Large intestine (tissue), 3 donors: ENCODE results near the gene SLC5A10. TPM values are rescaled to one million over a fixed set of nuclear protein-coding genes. Genes with fewer than 3 reads are reported as not detected.

Experiments
- DNase-seq, 2 donors: peaks; one replicate each; pipeline versions ENCODE4 v3.0.0 to v3.0.0-alpha.2; 2013
- H3K27ac ChIP-seq: one replicate; pipeline ENCODE4 v1.5.1; 2013; ENCODE audit warnings: low read length
- H3K27me3 ChIP-seq: 2 replicates; pipeline ENCODE4 v1.6.1; 2013; ENCODE audit warnings: low read length; ENCODE audit not compliant: control insufficient read depth, insufficient read depth
- H3K36me3 ChIP-seq: 2 replicates; pipeline ENCODE4 v1.6.1; 2013; ENCODE audit warnings: low read length; ENCODE audit not compliant: control insufficient read depth, insufficient read depth
- H3K4me1 ChIP-seq: one replicate; pipeline ENCODE4 v1.6.1; 2013; ENCODE audit warnings: low read length; ENCODE audit not compliant: control insufficient read depth, insufficient read depth
- H3K4me3 ChIP-seq: one replicate; pipeline ENCODE4 v1.5.1; 2013; ENCODE audit warnings: low read length
- H3K9me3 ChIP-seq: one replicate; pipeline ENCODE4 v1.6.1; 2013; ENCODE audit warnings: mild to moderate bottlenecking, low read depth, low read length, moderate library complexity; ENCODE audit not compliant: control insufficient read depth
- WGBS: methylation state at CpG from one replicate; pipeline ENCODE4 v1.1.5; 2013; ENCODE audit warnings: low lambda C conversion rate; ENCODE audit not compliant: insufficient coverage; 5-methylcytosine and 5-hydroxymethylcytosine counted together
- polyA plus RNA-seq: library from polyadenylated mRNA; unstranded; fragments of 120-200 nt; gene quantifications from one replicate; pipeline ENCODE4 v1.2.1, GENCODE V29; 2013

Gene SLC5A10
- polyA plus RNA-seq, 1 donor, result 0.30 TPM

DNA sequence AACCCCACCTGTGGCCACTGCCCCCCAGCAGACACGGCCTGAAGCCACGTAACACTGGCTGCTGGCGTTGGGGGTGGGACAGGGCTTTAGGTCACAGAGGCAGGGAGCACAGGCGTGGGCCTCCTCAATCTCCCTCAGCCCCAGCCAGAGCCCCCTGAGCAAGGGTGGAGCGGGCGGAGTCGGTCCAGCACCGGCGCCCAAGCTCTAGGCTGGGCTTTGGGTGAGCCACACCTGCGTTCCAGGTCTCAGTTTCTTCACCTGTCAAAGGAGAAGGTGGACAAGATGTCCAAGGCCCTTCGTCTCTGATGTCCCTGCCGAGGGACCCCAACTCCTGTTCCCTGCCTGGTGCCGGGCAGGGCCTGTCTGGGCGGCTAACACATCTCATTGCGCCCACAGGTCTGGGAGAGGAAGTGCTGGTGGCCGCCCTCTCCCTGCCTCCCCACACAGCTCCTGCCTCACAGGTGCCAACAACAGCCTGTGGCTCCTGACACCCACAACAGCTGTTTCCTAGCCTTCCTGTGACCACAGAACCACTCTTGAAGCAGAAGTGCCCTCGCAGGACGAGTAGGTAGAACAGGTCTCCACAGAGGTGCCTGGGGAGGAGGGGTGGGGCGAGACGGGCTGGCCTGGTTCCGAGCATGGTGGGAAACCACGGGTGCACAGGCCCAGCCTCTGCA lies 40.6 kb downstream of the SLC5A10 start:
- Histone ChIP-seq H3K4me3 (no peak overlapping the region), H3K27me3 (no peaks in the 10 kb centered on the region), H3K9me3 (peaks cover 9% of the 10 kb centered on the region), H3K27ac (no peak overlapping the region), H3K4me1 (peaks cover 41% of the 10 kb centered on the region), H3K36me3 (peaks cover 47% of the 10 kb centered on the region)
- WGBS, result no CpG with 5 or more reads among the region's 22 CpGs
- no peak for DNase-seq

DNA sequence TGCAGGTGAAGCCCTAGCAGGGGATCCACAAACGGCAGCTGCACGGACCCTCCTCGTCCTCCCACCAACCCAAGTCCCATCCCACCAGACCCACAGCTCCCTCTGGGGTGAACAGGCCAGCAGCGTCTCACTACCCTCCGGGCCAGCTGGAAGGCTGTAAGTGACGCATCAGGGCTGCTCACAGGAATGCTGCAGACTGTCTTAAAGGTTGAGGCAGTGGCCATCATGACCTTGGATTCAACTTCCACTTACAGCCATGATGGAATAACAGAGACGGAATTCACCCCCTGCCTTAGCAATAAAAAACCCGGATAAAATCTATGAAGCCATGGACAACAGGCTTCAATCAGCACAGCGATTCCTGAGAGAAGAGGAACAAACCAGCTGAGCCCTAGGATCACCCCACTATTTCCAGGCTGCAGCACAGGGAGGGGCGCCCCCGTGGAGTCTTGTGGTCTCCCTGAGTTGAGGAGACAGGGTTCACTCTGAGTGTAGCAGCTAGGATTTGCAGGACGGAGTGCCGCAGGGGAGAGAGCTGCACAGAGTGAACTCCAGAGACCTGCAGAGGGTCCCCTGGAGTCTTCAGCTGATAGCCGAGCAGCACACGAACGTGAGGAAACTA lies 42.1 kb downstream of the SLC5A10 start:
- H3K27ac ChIP-seq, result peak overlapping the region; percentile 75
- peaks cover 4% of the 10 kb centered on the region for H3K9me3 ChIP-seq
- H3K36me3 ChIP-seq, result peaks cover 39% of the 10 kb centered on the region
- peaks cover 35% of the 10 kb centered on the region for H3K4me1 ChIP-seq
- DNase-seq, result peak; percentile 76 to 80
- no peaks in the 10 kb centered on the region for H3K27me3 ChIP-seq
- no peak overlapping the region for H3K4me3 ChIP-seq
- no CpG with 5 or more reads among the region's 16 CpGs for WGBS

DNA sequence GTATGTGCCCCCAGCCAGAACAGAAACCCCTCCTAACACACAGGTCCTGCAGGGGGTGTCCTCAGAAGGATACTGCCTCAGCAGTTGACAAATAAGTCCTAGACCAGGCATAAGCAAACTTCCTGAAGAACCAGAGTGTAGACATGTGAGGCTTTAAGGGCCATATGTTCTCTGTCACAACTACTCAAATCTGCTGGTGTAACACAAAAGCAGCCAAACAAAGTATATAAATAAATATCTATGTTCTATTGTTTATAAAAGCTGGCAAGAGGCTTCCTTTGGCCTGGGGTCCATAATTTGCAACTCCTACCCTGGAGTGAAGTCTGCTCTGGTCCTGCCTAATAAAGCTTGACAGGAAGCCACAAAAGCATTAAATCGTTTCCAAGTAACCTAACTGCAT lies 42.7 kb downstream of the SLC5A10 start:
- H3K36me3 ChIP-seq, result peaks cover 39% of the 10 kb centered on the region
- no CpG with 5 or more reads among the region's 1 CpG for WGBS
- no peak for DNase-seq
- H3K27me3 ChIP-seq, result no peaks in the 10 kb centered on the region
- H3K9me3 ChIP-seq, result peaks cover 4% of the 10 kb centered on the region
- no peak overlapping the region for H3K4me3 ChIP-seq
- peak overlapping the region; percentile 75 for H3K27ac ChIP-seq
- H3K4me1 ChIP-seq, result peaks cover 35% of the 10 kb centered on the region

DNA sequence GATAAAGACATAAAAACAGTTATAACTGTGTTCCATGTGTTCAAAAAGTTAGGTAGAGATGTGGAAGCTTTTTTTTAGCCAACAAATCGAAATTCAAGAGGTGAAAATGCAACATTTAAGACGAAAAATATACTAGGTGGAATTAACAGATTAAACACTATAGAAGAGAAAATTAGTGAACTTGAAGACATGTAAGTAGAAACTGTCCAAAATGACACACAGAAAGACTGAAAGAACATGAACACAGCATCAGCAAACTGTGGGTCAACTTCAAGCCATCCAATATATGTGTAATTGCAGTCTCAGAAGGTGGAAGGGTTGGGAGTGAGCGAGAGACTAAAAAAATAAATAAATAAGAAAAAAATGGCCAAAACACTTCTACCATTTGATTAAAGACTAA lies 43.3 kb downstream of the SLC5A10 start:
- peaks cover 35% of the 10 kb centered on the region for H3K4me1 ChIP-seq
- WGBS, result 87% methylated on average over 2 of the region's 3 CpGs
- H3K27ac ChIP-seq, result no peak overlapping the region
- no peak overlapping the region for H3K4me3 ChIP-seq
- DNase-seq, result no peak
- H3K27me3 ChIP-seq, result no peaks in the 10 kb centered on the region
- H3K36me3 ChIP-seq, result peaks cover 41% of the 10 kb centered on the region
- peaks cover 4% of the 10 kb centered on the region for H3K9me3 ChIP-seq

DNA sequence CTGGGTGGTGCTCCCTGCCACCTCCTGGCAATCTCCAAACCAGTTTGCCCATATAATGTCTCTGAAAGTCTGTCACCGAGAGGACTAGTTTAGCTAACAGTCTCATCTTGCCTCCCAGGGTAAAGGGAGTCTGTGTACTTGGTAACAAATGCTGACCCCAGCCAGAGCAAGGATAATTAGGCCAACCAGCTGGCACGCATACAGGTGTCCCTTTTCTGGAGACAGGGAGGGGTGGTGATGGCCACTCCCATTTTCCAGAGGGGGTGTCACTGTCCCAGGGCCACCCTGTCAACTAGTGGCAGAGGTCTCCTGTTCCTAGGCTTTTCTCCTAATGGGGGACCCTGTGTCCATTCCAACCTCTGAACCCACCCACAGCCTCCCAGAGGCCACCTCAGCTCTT lies 44.5 kb downstream of the SLC5A10 start:
- Histone ChIP-seq H3K9me3 (peaks cover 4% of the 10 kb centered on the region), H3K27me3 (no peaks in the 10 kb centered on the region), H3K4me1 (peaks cover 46% of the 10 kb centered on the region), H3K36me3 (peaks cover 42% of the 10 kb centered on the region), H3K27ac (peak overlapping the region; percentile 22), H3K4me3 (no peak overlapping the region)
- WGBS, result no CpG with 5 or more reads among the region's 2 CpGs
- no peak for DNase-seq

DNA sequence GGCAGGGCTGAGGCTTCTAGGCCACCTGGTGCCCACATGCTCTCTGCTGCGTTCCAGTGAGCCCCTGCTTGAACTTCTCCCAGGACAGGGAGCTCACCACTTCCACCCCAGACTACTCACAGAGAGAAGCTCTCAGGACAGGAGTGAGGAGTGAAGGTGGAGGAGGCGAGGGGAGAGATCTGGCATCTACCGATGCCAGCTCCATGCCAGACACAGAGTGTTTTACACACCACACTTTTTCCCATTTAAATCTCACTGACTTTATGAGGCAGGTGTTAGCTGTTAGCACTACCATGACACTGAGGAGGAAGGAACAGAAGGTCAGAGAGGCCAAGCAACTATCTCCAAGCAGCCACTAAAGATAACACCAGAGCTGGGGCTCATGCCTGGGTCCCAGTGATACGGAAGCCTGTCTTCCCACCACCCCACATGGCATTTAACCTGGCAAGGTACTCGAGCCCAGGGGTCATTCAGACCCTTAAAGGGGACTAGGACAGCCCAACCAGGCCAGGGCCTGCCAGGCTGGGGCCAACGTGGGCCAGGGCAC lies 45.8 kb downstream of the SLC5A10 start:
- peak overlapping the region; percentile 22 for H3K27ac ChIP-seq
- H3K36me3 ChIP-seq, result peaks cover 48% of the 10 kb centered on the region
- DNase-seq, result no peak
- H3K4me3 ChIP-seq, result no peak overlapping the region
- H3K9me3 ChIP-seq, result peaks cover 4% of the 10 kb centered on the region
- no peaks in the 10 kb centered on the region for H3K27me3 ChIP-seq
- peaks cover 50% of the 10 kb centered on the region for H3K4me1 ChIP-seq
- WGBS, result no CpG with 5 or more reads among the region's 6 CpGs

DNA sequence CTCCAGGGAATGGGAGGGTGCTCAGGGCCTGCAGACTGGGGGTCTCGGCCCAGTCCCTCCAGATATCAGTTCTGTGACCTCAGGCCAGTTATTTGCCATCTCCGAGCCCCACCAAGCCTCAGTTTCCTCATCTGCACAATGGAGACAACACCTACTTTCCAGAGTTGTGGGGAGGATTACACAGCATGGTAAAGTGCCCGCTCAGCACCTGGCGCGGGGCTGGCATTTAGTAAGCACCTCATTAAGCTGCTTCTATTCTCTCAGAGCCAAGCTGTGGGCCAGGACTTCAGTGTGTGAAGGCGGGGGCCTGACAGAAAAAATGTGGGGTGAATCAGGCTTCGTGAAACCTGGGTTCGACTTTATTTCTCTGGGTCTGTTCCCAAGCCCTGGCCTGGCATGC lies 47.4 kb downstream of the SLC5A10 start:
- Histone ChIP-seq H3K27ac (peak overlapping the region; percentile 93), H3K36me3 (peaks cover 36% of the 10 kb centered on the region)
- no peak for DNase-seq

DNA sequence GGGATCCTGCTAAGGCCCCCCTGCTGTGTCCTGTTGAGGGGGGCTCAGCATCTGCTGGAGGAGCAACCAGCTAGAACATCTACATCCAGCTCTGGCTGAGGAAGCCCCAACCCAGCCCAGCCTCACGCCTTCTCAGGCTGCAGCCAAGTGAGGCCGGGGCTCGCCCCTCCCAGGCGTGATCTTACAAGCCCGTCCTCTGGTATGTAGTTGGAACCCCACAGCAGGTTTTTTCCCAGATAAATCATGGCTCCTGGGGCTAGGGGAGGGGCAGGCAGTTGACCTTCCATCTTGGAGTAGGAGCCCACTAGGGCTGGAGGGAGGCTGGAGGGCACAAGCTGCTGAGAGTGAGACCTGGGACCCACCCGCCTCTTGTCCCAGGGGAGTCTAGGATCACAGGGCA lies 47.9 kb downstream of the SLC5A10 start:
- peaks cover 4% of the 10 kb centered on the region for H3K9me3 ChIP-seq
- DNase-seq, result no peak
- peak overlapping the region; percentile 93 for H3K27ac ChIP-seq
- peaks cover 36% of the 10 kb centered on the region for H3K36me3 ChIP-seq
- peaks cover 37% of the 10 kb centered on the region for H3K4me1 ChIP-seq
- H3K4me3 ChIP-seq, result peak overlapping the region; percentile 25
- WGBS, result no CpG with 5 or more reads among the region's 6 CpGs
- H3K27me3 ChIP-seq, result no peaks in the 10 kb centered on the region

More for the DNA sequence above, 47.4 kb downstream of the SLC5A10 start:
- Histone ChIP-seq H3K9me3 (peaks cover 4% of the 10 kb centered on the region), H3K27me3 (no peaks in the 10 kb centered on the region), H3K4me3 (no peak overlapping the region), H3K4me1 (peaks cover 36% of the 10 kb centered on the region)
- WGBS, result no CpG with 5 or more reads among the region's 8 CpGs

DNA sequence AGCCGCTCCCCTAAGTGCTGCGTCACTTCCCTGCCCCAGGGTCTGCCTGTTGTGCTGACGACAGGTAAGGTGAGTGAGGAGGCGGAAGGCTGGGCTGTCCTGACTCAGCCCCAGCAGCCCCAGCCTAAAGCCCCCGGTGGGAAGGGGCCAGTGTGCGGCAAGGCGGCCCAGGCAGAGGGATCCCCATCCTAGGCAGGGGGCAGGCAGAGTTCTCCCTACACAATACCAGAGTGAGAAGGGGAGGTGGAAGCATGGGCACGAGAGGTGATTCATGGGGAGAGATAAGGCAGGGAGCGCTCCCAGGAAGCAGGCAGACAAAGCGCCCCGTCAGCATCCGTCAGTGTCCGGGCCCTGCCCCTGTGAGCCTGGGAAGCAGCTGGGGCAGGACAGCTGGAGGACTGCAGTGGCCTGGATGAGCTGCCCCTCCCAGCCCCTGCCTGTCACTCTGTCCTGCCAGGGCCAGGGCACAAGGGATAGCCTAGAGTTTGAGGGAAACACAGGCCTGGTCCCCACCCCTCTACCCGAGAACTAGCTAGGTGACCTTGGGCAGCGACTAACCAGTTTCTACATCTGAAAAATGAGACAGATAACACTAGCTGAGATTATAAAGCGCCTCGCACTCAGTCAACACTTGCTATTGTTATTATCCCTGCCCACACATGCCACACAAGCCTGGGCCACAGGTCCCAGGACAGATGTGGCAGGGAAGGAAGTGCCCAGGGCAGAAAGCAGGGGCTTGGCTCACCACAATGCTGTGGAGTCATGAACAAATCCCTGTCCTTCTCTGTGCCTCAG lies 48.8 kb downstream of the SLC5A10 start:
- no peaks in the 10 kb centered on the region for H3K27me3 ChIP-seq
- H3K9me3 ChIP-seq, result peaks cover 8% of the 10 kb centered on the region
- H3K27ac ChIP-seq, result peak overlapping the region; percentile 93
- H3K4me3 ChIP-seq, result peak overlapping the region; percentile 65
- H3K4me1 ChIP-seq, result peaks cover 40% of the 10 kb centered on the region
- peak; percentile 87 to 94 for DNase-seq
- peaks cover 36% of the 10 kb centered on the region for H3K36me3 ChIP-seq
- WGBS, result no CpG with 5 or more reads among the region's 17 CpGs

DNA sequence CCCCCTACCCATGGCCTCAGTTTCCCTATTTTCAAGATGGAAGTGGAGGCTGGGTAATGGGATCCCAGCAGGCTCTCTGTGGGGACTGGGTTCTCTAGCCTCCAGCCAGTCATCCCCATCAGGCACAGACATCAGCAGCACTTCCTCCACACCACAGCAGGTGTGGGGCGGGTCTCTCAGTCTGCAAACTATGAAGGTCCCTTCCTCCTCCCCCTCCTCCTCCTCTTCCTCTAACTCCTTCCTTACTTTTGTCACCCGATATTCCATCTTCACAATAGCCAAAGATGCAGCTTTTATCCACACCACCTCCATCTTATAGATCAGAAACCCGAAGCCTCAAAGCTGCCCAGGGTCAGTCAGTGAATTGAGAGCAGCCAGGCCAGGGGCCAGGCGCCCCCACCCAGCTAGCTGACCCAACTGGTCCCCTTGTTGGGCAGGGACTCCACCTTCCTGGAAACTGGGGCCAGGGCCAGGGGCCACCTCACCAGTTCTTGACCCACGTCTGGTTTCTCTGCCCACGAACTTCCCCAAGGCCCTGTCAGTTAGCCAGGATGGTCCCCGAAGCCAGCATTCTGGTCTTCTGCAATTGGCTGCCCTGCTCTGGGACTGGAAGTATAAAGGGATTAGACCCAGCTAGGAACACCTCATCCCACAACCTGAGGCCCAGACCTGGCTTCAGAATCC lies 50.1 kb downstream of the SLC5A10 start:
- WGBS, result 43% methylated on average over 1 of the region's 7 CpGs
- Histone ChIP-seq H3K27ac (peak overlapping the region; percentile 93), H3K4me3 (peak overlapping the region; percentile 65), H3K27me3 (no peaks in the 10 kb centered on the region), H3K9me3 (peaks cover 6% of the 10 kb centered on the region), H3K4me1 (peaks cover 40% of the 10 kb centered on the region), H3K36me3 (peaks cover 25% of the 10 kb centered on the region)
- no peak for DNase-seq
